KBM-7 (cell line): ENCODE results near the gene CRYL1.

Source experiments
- DNase-seq: peaks from one replicate; pipeline ENCODE4 v3.0.0-alpha.2; 2015
- in situ Hi-C: fragments of 300-500 bp; cut with MboI; formaldehyde crosslinking; loops from 2 replicates; pipeline ENCODE4 v1.14.3; 2020; ENCODE audit warnings: low sequenced_read_pairs, low pct_unique_long_range_greater_than_20kb, mixed read lengths

The CRYL1 gene

DNA sequence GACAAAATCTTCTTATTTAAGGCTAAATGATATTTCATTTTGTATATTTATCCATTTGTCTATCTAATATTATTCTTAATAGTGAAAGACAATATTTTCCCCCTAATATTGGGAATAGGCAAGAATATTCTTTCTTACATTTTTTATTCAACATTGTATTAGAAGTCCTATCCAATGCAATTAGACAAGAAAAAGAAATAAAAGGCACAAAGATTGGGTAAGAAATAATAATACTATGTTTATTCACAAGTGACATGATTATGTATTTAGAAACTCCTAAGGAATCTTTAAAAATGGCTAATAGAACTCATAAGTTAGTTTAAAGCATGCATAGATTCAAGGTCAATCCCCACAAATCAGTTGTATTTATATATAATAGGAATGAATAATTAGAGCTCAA is 11.3 kb upstream of the CRYL1 start:
- in situ Hi-C loops: no loop called here
- DNase-seq: no peak

GRCh38 chr13:20534038-20534608 is 8.5 kb upstream of the CRYL1 start:
- in situ Hi-C loops: no loop called here
- DNase-seq: no peak

GRCh38 chr13:20528452-20528851 is 2.8 kb upstream of the CRYL1 start:
- in situ Hi-C loops: no loop called here
- DNase-seq: no peak

DNA sequence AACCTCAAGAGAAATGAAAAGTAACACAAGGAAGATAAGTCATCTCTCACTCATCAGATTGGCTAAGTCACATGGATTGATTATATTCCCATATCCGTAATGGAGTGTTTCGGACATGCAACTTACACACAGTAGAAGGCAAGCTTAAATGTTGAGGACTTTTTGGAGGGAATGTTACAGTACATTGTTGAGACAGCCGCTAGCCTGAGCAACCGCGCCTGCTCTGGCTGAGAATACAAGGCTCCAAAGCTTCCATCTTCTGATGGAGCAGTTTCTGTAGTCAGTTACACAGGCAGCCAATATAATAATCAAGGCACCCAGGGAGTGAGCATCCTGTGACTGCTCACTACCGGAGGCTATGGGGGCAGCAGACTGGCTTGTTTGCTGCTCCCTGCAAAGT is 1.0 kb upstream of the CRYL1 start:
- in situ Hi-C loops: no loop called here
- no peak for DNase-seq

DNA sequence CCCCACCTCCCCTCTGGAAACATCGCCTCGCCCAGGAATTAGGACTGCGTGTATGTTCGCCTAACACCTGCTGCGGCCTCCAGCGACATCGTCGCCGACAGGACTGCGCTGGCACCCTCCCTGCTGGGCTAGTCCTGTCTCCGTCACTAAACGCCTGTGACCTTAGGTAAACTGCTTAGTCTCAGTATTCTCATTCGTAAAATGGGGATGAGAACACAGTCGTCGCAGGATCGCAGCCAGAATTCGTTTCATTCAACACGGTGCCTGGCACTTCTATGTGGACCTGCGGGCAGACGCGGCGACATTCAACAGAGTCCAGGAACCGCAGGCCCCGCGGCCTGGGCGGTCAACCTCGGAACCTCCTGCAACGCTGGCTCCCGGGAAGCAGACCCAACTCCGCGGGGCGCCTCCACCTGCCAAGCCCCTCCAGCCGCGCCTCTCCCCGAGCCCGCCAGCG is 485 bp downstream of the CRYL1 start:
- DNase-seq: no peak
- in situ Hi-C loops: no loop called here

- peak; percentile 40 for DNase-seq
- in situ Hi-C loops: no loop called here
These were observed 4.1 kb downstream of the CRYL1 start for GRCh38 chr13:20521364-20522115.

GRCh38 chr13:20519875-20520274 is 5.8 kb downstream of the CRYL1 start:
- no peak for DNase-seq
- in situ Hi-C loops: no loop called here

DNA sequence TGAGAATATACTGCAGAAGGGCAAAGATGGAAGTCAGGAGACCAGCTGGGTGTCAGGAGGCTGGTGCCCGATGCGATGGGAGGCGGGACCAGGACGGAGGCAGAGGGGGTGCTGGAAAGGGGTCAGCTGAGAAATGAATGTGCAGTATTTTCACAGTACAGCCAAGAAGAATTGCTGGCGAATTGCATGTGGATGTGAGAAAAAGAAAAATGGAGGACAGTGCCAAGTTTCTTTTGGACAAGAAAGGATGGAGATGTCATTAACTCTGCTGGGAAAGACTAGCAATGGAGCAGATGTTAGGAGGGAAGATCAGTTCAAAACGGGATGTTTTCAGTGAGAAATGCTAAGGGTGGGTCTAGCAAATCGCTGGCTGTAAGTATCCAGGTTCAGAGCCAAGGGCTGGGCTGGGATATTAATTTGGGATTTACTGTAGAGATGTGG is 7.0 kb downstream of the CRYL1 start:
- in situ Hi-C loops: no loop called here
- DNase-seq: no peak

GRCh38 chr13:20514866-20515265 is 10.8 kb downstream of the CRYL1 start:
- in situ Hi-C loops: no loop called here
- no peak for DNase-seq

DNA sequence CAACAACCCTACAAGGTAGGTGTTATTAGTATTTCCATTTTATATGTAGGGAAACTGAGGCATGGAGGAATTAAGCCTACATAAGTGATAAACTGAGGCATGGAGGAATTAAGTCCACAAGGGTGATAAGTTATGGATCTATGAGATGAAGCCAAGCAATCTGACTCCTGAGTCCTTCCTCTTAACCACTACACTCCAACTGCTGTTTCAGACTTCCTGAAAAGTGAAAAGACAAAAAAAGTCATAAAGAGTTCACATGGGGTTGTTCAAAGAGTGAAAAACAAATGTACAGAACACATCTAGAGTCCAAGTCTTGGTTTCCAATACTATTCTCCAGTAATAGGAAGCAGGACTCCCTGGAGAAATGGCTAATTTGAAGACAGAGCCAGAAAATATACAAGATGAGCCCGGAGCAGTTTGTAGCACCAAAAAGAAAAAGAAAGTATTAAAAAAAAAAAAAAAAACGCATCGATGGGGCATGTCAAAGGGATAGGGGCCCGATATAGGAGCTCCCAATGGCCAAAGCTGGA is 12.1 kb downstream of the CRYL1 start:
- in situ Hi-C loops: no loop called here
- DNase-seq: peak; percentile 43

DNA sequence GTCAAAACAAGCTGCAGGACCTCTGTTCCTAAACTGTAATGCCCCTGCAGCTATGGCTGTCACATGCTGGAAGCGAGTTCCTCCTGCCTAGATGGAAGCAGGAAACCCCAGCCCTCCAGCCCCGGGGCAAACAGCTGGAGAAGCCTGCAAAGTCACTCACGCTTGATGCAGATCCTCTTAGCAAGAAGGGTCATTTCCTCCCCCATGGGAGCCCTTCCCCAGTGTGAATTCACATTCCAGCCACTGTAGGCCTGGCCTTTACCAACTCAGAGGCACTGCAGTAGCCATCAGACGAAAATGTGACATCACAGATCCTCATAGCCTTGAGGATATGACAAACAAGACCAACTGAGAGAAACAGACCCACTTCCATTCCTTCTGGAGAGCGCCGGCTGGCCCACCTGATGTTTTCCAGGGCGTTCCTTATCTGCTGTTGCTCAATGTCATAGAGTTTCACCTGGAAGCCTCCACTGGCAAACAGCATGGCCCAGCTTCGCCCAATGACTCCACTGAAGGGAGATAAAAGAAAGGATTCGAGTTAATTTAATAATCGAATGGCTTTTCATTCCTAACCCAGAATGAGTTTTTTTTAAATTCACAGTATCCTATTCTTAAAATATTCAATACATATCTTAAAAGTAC is 13.5 kb downstream of the CRYL1 start:
- DNase-seq: peak; percentile 32
- in situ Hi-C loops: no loop called here

- DNase-seq: no peak
- in situ Hi-C loops: no loop called here
These were observed 19.0 kb downstream of the CRYL1 start for GRCh38 chr13:20506696-20507095.

DNA sequence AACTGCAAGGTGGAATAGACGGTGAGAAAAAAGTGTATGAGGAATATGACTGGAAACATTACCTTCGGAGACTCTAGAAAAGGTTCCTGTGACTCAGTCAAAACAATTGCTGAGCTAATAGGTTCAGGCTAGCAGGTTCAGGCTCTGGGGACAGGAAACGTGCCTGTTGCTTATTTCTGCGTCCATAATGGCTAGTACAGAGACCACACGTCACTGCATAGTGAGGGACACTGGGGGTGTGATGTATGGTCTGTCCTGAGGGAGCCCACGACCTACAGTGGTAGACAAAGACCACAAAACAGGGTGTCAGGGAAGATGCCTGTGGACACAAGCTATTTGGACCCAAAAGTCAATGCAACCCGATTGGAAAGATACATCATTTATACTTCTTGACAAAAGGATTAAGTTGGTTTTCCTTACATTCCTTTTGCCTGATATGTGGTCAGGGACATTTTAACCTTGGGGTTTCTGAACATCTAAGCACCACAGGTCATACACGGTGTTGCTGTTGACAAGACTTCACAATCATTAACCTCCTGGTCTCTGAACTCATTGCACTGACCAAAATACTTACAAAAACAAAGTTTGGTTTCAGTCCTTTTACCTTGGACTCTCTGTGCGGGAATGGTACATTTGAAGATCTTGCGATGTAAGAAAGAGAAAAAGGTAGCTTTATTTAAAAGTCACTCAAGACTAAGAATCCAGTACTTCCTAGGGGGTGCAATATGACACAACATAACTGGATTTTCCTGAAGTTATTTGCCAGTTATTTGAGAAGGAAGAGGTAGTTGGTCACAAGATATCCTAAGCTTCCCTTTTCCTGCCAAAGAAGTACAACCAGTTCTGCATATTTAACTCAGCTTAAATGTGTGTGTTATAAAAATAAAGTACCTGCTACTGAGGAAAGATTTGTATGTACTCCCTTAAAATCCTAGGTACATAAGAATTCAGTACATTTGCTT is 20.0 kb downstream of the CRYL1 start:
- DNase-seq: no peak
- in situ Hi-C loops: no loop called here

GRCh38 chr13:20503088-20504083 is 22.3 kb downstream of the CRYL1 start:
- in situ Hi-C loops: no loop called here
- DNase-seq: no peak

- no peak for DNase-seq
- in situ Hi-C loops: no loop called here
These were observed 24.1 kb downstream of the CRYL1 start for GRCh38 chr13:20501592-20501991.

DNA sequence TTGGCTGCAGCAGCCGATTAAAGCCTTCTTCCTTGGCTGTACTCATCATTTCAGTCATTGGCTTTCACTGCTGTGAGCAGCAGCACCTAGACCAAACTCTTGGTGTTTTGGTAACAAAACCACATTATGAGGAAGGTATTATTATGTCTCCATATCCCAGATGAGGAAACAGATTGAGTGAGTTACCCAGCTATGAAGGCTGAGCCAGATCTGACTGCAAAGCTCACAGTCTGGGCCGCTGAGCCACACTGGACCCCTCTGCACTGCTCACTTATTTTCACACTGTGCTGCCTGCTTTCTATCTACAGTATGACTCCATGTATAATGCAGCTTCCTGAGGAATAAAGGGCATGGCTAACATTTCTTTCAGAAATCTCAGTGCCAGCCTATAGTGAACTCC is 24.5 kb downstream of the CRYL1 start:
- DNase-seq: no peak
- in situ Hi-C loops: no loop called here

- no peak for DNase-seq
- in situ Hi-C loops: no loop called here
These were observed 25.7 kb downstream of the CRYL1 start for GRCh38 chr13:20499986-20500385.

- in situ Hi-C loops: no loop called here
- no peak for DNase-seq
These were observed 27.0 kb downstream of the CRYL1 start for GRCh38 chr13:20498659-20499058.
